Endothelial cell of umbilical vein (primary cell): ENCODE results near the gene EHMT1. TPM values are rescaled to one million over a fixed set of nuclear protein-coding genes. Genes with fewer than 3 reads are reported as not detected.

Experiments
- BruUV-seq: library from RNA; stranded (reverse); fragments of 400-500 nt; replicated peaks from 2 replicates; lab custom pipeline; 2021; lab: Mats Ljungman, UMichigan
- CTCF ChIA-PET: fragments of 300-600, 350-600 bp; sonication (Branson Sonifier 250); formaldehyde crosslinking; loops from one replicate; lab custom pipeline; 2021; ENCODE audit warnings: antibody characterized with exemption, inconsistent platforms; lab: Charles Lee
- POLR2A ChIA-PET: fragments of 300-600, 350-600 bp; sonication (Branson Sonifier 250); formaldehyde crosslinking; loops from one replicate; lab custom pipeline; 2021; ENCODE audit warnings: antibody characterized with exemption, inconsistent platforms; lab: Charles Lee
- DNase-seq: peaks from one replicate; pipeline ENCODE4 v3.0.0-alpha.2; 2011; ENCODE audit warnings: low read depth, low spot score
- FAIRE-seq: peaks from 2 replicates; lab custom pipeline; 2011; peaks lifted over from hg19 to GRCh38; lab: Jason Lieb, UNC
- H2AFZ ChIP-seq: 2 replicates; pipeline ENCODE4 v1.6.0; 2012; ENCODE audit warnings: low read depth, low read length, control low read depth, inconsistent platforms
- H3K27ac ChIP-seq: 2 replicates; pipeline ENCODE4 v1.5.1; 2011; ENCODE audit warnings: low read depth, mild to moderate bottlenecking, control low read depth, low read length, moderate library complexity; ENCODE audit not compliant: insufficient read depth
- H3K27me3 ChIP-seq, 2 experiments: 2 replicates each; pipeline versions ENCODE4 v1.6.0 to v1.6.1; 2011; ENCODE audit warnings: low read length in 2 of 2, mixed read lengths in 1 of 2; ENCODE audit not compliant: control insufficient read depth in 2 of 2, insufficient read depth in 2 of 2
- H3K36me3 ChIP-seq, 2 experiments: 2 replicates in 1 of 2; 3 replicates in 1 of 2; pipeline ENCODE4 v1.5.1; 2011; ENCODE audit warnings: low read length in 2 of 2, mild to moderate bottlenecking in 1 of 2, moderate library complexity in 1 of 2; ENCODE audit not compliant: control insufficient read depth in 2 of 2, insufficient read depth in 2 of 2; ENCODE audit errors: extremely low read depth in 1 of 2
- H3K4me1 ChIP-seq: 3 replicates; pipeline ENCODE4 v1.5.1; 2011; ENCODE audit warnings: mild to moderate bottlenecking, low read length; ENCODE audit not compliant: control insufficient read depth, insufficient read depth; ENCODE audit errors: extremely low read depth
- H3K4me2 ChIP-seq: 2 replicates; pipeline ENCODE4 v1.6.1; 2011; ENCODE audit warnings: low read length, control low read depth, mixed read lengths; ENCODE audit not compliant: insufficient read depth
- H3K4me3 ChIP-seq, 3 experiments: fragments of 200-600 bp in 1 of 3; sonication (generic), shearing (Covaris generic) in 1 of 3; replicated peaks in 1 of 3; 2 replicates each; pipeline ENCODE4 v1.5.1; 2011 to 2016; ENCODE audit warnings: control low read depth in 3 of 3, low read length in 3 of 3, mild to moderate bottlenecking in 2 of 3, inconsistent platforms in 1 of 3, low read depth in 1 of 3, moderate library complexity in 1 of 3; ENCODE audit not compliant: insufficient read depth in 1 of 3
- H3K79me2 ChIP-seq: 2 replicates; pipeline ENCODE4 v1.6.0; 2012; ENCODE audit warnings: low read length, inconsistent platforms; ENCODE audit not compliant: control insufficient read depth, insufficient read depth
- H3K9ac ChIP-seq: replicated peaks from 2 replicates; pipeline ENCODE3; 2011; ENCODE audit warnings: low read length, control low read depth; ENCODE audit not compliant: insufficient read depth; ENCODE audit errors: extremely low read depth
- H3K9me1 ChIP-seq: replicated peaks from 3 replicates; pipeline ENCODE4 v1.6.0; 2011; ENCODE audit warnings: mild to moderate bottlenecking, low read length; ENCODE audit not compliant: control insufficient read depth, insufficient read depth; ENCODE audit errors: extremely low read depth
- H3K9me3 ChIP-seq: replicated peaks from 2 replicates; pipeline ENCODE4 v1.5.1; 2012; ENCODE audit warnings: low read length, inconsistent platforms; ENCODE audit not compliant: control insufficient read depth, insufficient read depth
- H4K20me1 ChIP-seq: replicated peaks from 2 replicates; pipeline ENCODE3; 2011; ENCODE audit warnings: mild to moderate bottlenecking, low read length; ENCODE audit not compliant: control insufficient read depth, insufficient read depth; ENCODE audit errors: extremely low read depth
- CTCF ChIP-seq, 2 donors: IDR thresholded peaks; 1 replicate in 1 of 2; 2 replicates in 1 of 2; pipeline ENCODE4 v1.5.1; 2011; ENCODE audit warnings: low read length in 2 of 2, mild to moderate bottlenecking in 2 of 2, moderate library complexity in 2 of 2, control low read depth in 1 of 2, inconsistent platforms in 1 of 2, low read depth in 1 of 2; ENCODE audit not compliant: insufficient read depth in 1 of 2; ENCODE audit errors: extremely low read depth in 1 of 2
- EZH2 ChIP-seq: IDR thresholded peaks from 2 replicates; pipeline ENCODE4 v1.6.1; 2012; ENCODE audit warnings: borderline replicate concordance, low read depth, mild to moderate bottlenecking, moderate library complexity, low read length, inconsistent platforms; ENCODE audit not compliant: severe bottlenecking
- FOS ChIP-seq: IDR thresholded peaks from 2 replicates; pipeline ENCODE4 v1.6.1; 2011; ENCODE audit warnings: mild to moderate bottlenecking, low read length, moderate library complexity, borderline replicate concordance; ENCODE audit not compliant: insufficient read depth
- GATA2 ChIP-seq: IDR thresholded peaks from 2 replicates; pipeline ENCODE4 v1.7.0; 2011; ENCODE audit warnings: low read depth, mild to moderate bottlenecking, moderate library complexity, mixed read lengths, low read length; ENCODE audit not compliant: insufficient read length, insufficient read depth
- JUN ChIP-seq: IDR thresholded peaks from 2 replicates; pipeline ENCODE4 v1.6.1; 2011; ENCODE audit warnings: borderline replicate concordance, low read depth; ENCODE audit not compliant: insufficient read length, insufficient read depth
- MAX ChIP-seq: IDR thresholded peaks from 2 replicates; pipeline ENCODE4 v1.6.1; 2011; ENCODE audit not compliant: insufficient read depth, insufficient read length
- MYC ChIP-seq: IDR thresholded peaks from one replicate; pipeline ENCODE4 v1.6.1; 2011; ENCODE audit warnings: mild to moderate bottlenecking, low read depth, low read length
- POLR2A ChIP-seq: IDR thresholded peaks from 2 replicates; pipeline ENCODE4 v1.6.1; 2012; ENCODE audit warnings: low read depth, mild to moderate bottlenecking, control low read depth, low read length
- POLR2AphosphoS5 ChIP-seq: IDR thresholded peaks from 2 replicates; pipeline ENCODE4 v1.6.1; 2012; ENCODE audit warnings: low read depth, mild to moderate bottlenecking, control low read depth, low read length, moderate library complexity; ENCODE audit not compliant: insufficient read depth
- dilution Hi-C: fragments of 300-500 bp; cut with MboI; formaldehyde crosslinking; loops from one replicate; pipeline ENCODE4 v1.15.0; 2019; ENCODE audit warnings: low sequenced_read_pairs; ENCODE audit not compliant: extremely low pct_ligation_motif_present
- intact Hi-C: fragments of 100-400 bp; cut with micrococcal nuclease; formaldehyde crosslinking; loops from one replicate; pipeline ENCODE4 v1.10.0; 2022
- polyA plus RNA-seq, 4 experiments: library from polyadenylated mRNA; depleted of rRNA in 3 of 4; stranded (reverse) in 3 of 4; unstranded in 1 of 4; fragments of >200 nt; gene quantifications; 2 replicates each; pipeline versions ENCODE4 v1.2.1 to v1.2.3, GENCODE V29; 2011 to 2012; ENCODE audit warnings: missing spikeins in 1 of 4
- total RNA-seq: library from RNA; stranded (reverse); gene quantifications from 2 replicates; pipeline ENCODE4 v1.2.3, GENCODE V29; 2021

Gene EHMT1
- total and polyA plus RNA-seq, 2 donors (not counting 3 experiments of a cell fraction or from before 2014, with no cell fraction given): 48.2 to 104 TPM

GRCh38 chr9:137788561-137789294 is 169.9 kb downstream of the EHMT1 start:
- BruUV-seq: no TSS peak
- intact Hi-C loops (no loop called here), dilution Hi-C loops (no loop called here)
- Histone ChIP-seq H3K27me3 (no peaks in the 10 kb centered on the region), H3K4me3 (no peak overlapping the region), H3K9me1 (no peaks in the 10 kb centered on the region), H3K27ac (no peak overlapping the region), H2AFZ (no peak overlapping the region), H3K9me3 (no peaks in the 10 kb centered on the region), H3K79me2 (no peaks in the 10 kb centered on the region), H3K4me1 (no peaks in the 10 kb centered on the region), H3K9ac (no peak overlapping the region), H3K36me3 (peaks cover 8 to 20% of the 10 kb centered on the region in 2 experiments), H3K4me2 (no peak overlapping the region), H4K20me1 (no peaks in the 10 kb centered on the region)
- ChIA-PET CTCF (interaction anchor here (1.4 kb wide), 1 partner anchor 115 kb away, joined by 3 read pairs; no protein-coding TSS in a partner anchor), POLR2A (no interaction called here)
- DNase-seq (no peak), FAIRE-seq (no peak)
- no peak for TF ChIP-seq FOS
- no peak for TF ChIP-seq CTCF (IDR thresholded peaks at IDR 0.05; ENCODE audit: extremely low read depth in 1 of 2, insufficient read depth in 1 of 2, low read depth in 1 of 2, low read length in 2 of 2)
- no peak for TF ChIP-seq POLR2AphosphoS5
- TF ChIP-seq EZH2: no peak
- no peak for TF ChIP-seq JUN
- no peak for TF ChIP-seq MYC
- no peak for TF ChIP-seq MAX
- TF ChIP-seq GATA2: no peak
- no peak for TF ChIP-seq POLR2A
